GM23338 (cell line): ENCODE results near the gene PAXX. TPM values are rescaled to one million over a fixed set of nuclear protein-coding genes. Genes with fewer than 3 reads are reported as not detected.

ENCODE experiments used
- ATAC-seq: fragments of 200-7000 bp; cut with Tn5 transposase; 3 replicates; pipeline ENCODE4 v1.9.1; 2020
- DNase-seq: peaks from one replicate; pipeline ENCODE4 v3.0.0-alpha.2; 2015; ENCODE audit warnings: low spot score
- H2AFZ ChIP-seq: fragments of 200-600 bp; sonication (generic); 2 replicates; pipeline ENCODE4 v1.8.0; 2016; ENCODE audit warnings: antibody characterized with exemption, mild to moderate bottlenecking, moderate library complexity
- H3F3A ChIP-seq: fragments of 200-600 bp; sonication (generic); replicated peaks from 2 replicates; pipeline ENCODE4 v1.8.0; 2017; ENCODE audit warnings: antibody characterized with exemption, mixed run types, low read depth
- H3K27ac ChIP-seq: fragments of 200-600 bp; sonication (generic); 2 replicates; pipeline ENCODE4 v1.6.1; 2016; ENCODE audit warnings: low read depth
- H3K27me3 ChIP-seq: fragments of 200-600 bp; sonication (generic); 2 replicates; pipeline ENCODE4 v1.8.0; 2016; ENCODE audit warnings: mild to moderate bottlenecking, mixed run types, moderate library complexity; ENCODE audit not compliant: insufficient read depth
- H3K36me3 ChIP-seq: fragments of 200-600 bp; sonication (generic); 2 replicates; pipeline ENCODE4 v1.8.0; 2016; ENCODE audit warnings: mild to moderate bottlenecking; ENCODE audit not compliant: insufficient read depth
- H3K4me1 ChIP-seq: fragments of 200-600 bp; sonication (generic); 2 replicates; pipeline ENCODE4 v1.8.0; 2016; ENCODE audit warnings: mild to moderate bottlenecking, moderate library complexity; ENCODE audit not compliant: insufficient read depth
- H3K4me2 ChIP-seq: fragments of 200-600 bp; sonication (generic); 2 replicates; pipeline ENCODE4 v1.7.1; 2017; ENCODE audit warnings: mixed run types
- H3K4me3 ChIP-seq: fragments of 200-600 bp; sonication (generic); 2 replicates; pipeline ENCODE4 v1.6.1; 2016; ENCODE audit warnings: mixed run types
- H3K79me2 ChIP-seq: fragments of 200-600 bp; sonication (generic); replicated peaks from 2 replicates; pipeline ENCODE4 v1.8.0; 2017; ENCODE audit warnings: mild to moderate bottlenecking; ENCODE audit not compliant: insufficient read depth
- H3K9me2 ChIP-seq: fragments of 200-600 bp; sonication (generic); 2 replicates; pipeline ENCODE4 v1.8.0; 2017; ENCODE audit not compliant: insufficient read depth
- H4K20me1 ChIP-seq: fragments of 200-600 bp; sonication (generic); replicated peaks from 2 replicates; pipeline ENCODE4 v1.8.0; 2017; ENCODE audit warnings: mild to moderate bottlenecking; ENCODE audit not compliant: insufficient read depth
- H3K27ac Mint-ChIP-seq: 2 replicates; pipeline ENCODE4 v1.8.0; 2020; ENCODE audit warnings: inconsistent platforms, mild to moderate bottlenecking, moderate library complexity, mixed read lengths
- H3K27me3 Mint-ChIP-seq: 3 replicates; pipeline ENCODE4 v1.8.0; 2022; ENCODE audit warnings: low read depth, mild to moderate bottlenecking, moderate library complexity, mixed read lengths, inconsistent platforms; ENCODE audit not compliant: insufficient read depth, poor library complexity
- H3K36me3 Mint-ChIP-seq: 3 replicates; pipeline ENCODE4 v1.8.0; 2021; ENCODE audit warnings: low read depth, mild to moderate bottlenecking, inconsistent platforms, moderate library complexity, mixed read lengths
- H3K4me1 Mint-ChIP-seq: 3 replicates; pipeline ENCODE4 v1.8.0; 2020; ENCODE audit warnings: mild to moderate bottlenecking, inconsistent platforms, mixed read lengths
- H3K4me3 Mint-ChIP-seq: 3 replicates; pipeline ENCODE4 v1.8.0; 2021; ENCODE audit warnings: moderate library complexity, mild to moderate bottlenecking, inconsistent platforms, mixed read lengths
- H3K9me3 Mint-ChIP-seq: 3 replicates; pipeline ENCODE4 v1.8.0; 2020; ENCODE audit warnings: moderate library complexity, mild to moderate bottlenecking, inconsistent platforms, mixed read lengths
- CREB1 ChIP-seq: fragments of 250-450 bp; sonication (Bioruptor Pico); IDR thresholded peaks from 2 replicates; pipeline ENCODE4 v1.5.0; 2020; ENCODE audit warnings: low read depth, mild to moderate bottlenecking, moderate library complexity
- CTCF ChIP-seq, 2 experiments: fragments of 200-600 bp in 1 of 2; sonication (generic) in 1 of 2; conservative IDR thresholded peaks; 2 replicates each; pipeline versions ENCODE4 v1.5.1 to v1.6.1; 2016 to 2017; ENCODE audit warnings: antibody characterized with exemption in 2 of 2, low read depth in 2 of 2, mild to moderate bottlenecking in 2 of 2, moderate library complexity in 1 of 2
- ETS1 ChIP-seq: IDR thresholded peaks from 2 replicates; pipeline ENCODE4 v1.6.1; 2016; ENCODE audit warnings: antibody characterized with exemption
- EZH2 ChIP-seq: fragments of 200-600 bp; sonication (generic); IDR thresholded peaks from one replicate; pipeline ENCODE4 v1.8.0; 2017; ENCODE audit warnings: antibody characterized with exemption, mild to moderate bottlenecking, low read depth; ENCODE audit not compliant: unreplicated experiment
- EZH2phosphoT487 ChIP-seq: fragments of 200-600 bp; sonication (generic); IDR thresholded peaks from one replicate; pipeline ENCODE4 v1.8.1; 2018; ENCODE audit warnings: antibody characterized with exemption; ENCODE audit not compliant: unreplicated experiment
- JUNB ChIP-seq: IDR thresholded peaks from one replicate; pipeline ENCODE4 v1.6.1; 2016; ENCODE audit warnings: antibody characterized with exemption; ENCODE audit not compliant: unreplicated experiment
- NANOG ChIP-seq: IDR thresholded peaks from 2 replicates; pipeline ENCODE4 v1.6.1; 2016; ENCODE audit warnings: antibody characterized with exemption, borderline replicate concordance
- POLR2AphosphoS5 ChIP-seq: IDR thresholded peaks from 2 replicates; pipeline ENCODE4 v1.6.1; 2016; ENCODE audit warnings: antibody characterized with exemption, low read depth
- REST ChIP-seq: IDR thresholded peaks from one replicate; pipeline ENCODE4 v1.6.1; 2018; ENCODE audit warnings: antibody characterized with exemption; ENCODE audit not compliant: unreplicated experiment
- STAT1 ChIP-seq: IDR thresholded peaks from one replicate; pipeline ENCODE4 v1.6.1; 2016; ENCODE audit warnings: antibody characterized with exemption; ENCODE audit not compliant: unreplicated experiment
- ZNF114 ChIP-seq: fragments of 250-450 bp; sonication (Bioruptor Pico); IDR thresholded peaks from 2 replicates; pipeline ENCODE4 v1.5.0; 2020; ENCODE audit warnings: mild to moderate bottlenecking, moderate library complexity
- ZNF331 ChIP-seq: fragments of 250-450 bp; sonication (Bioruptor Pico); IDR thresholded peaks from 2 replicates; pipeline ENCODE4 v1.5.0; 2020; ENCODE audit warnings: low read depth, mild to moderate bottlenecking, moderate library complexity
- ZNF462 ChIP-seq: fragments of 250-450 bp; sonication (Bioruptor Pico); IDR thresholded peaks from 2 replicates; pipeline ENCODE4 v1.5.0; 2020; ENCODE audit warnings: mild to moderate bottlenecking, moderate library complexity
- polyA plus RNA-seq: library from polyadenylated mRNA; unstranded; fragments of >200 nt; fragmentation: Nextera tagmentation; extraction: Ambion mirVana; gene quantifications from 2 replicates; pipeline ENCODE4 v1.2.1, GENCODE V29; 2016
- total RNA-seq: library from RNA; depleted of rRNA; stranded (reverse); fragments of >200 nt; shearing (Covaris generic); gene quantifications from 2 replicates; pipeline ENCODE4 v1.2.3, GENCODE V29; 2014

The PAXX gene
- total and polyA plus RNA-seq, 2 experiments from 2014 or later: 71.5 to 86.0 TPM

GRCh38 chr9:136985853-136986252 lies 6.4 kb upstream of the PAXX start:
- H3K36me3 Mint-ChIP-seq: no peaks in the 10 kb centered on the region; the same call in 2 of the 3 replicates
- Histone ChIP-seq H3K79me2 (no peaks in the 10 kb centered on the region), H3K27ac (no peak overlapping the region), H3K4me2 (peak overlapping the region; percentile 93), H2AFZ (peak overlapping the region; percentile 74; the same call in 1 of the 2 replicates), H4K20me1 (no peaks in the 10 kb centered on the region), H3K4me1 (peaks cover 3% of the 10 kb centered on the region; the same call in 1 of the 2 replicates), H3K36me3 (no peaks in the 10 kb centered on the region), H3K9me2 (no peaks in the 10 kb centered on the region), H3K4me3 (peak overlapping the region; percentile 68), H3K27me3 (peaks cover 45% of the 10 kb centered on the region), H3F3A (no peaks in the 10 kb centered on the region)
- no peak overlapping the region for H3K27ac Mint-ChIP-seq
- H3K9me3 Mint-ChIP-seq: peaks cover 5% of the 10 kb centered on the region
- H3K4me1 Mint-ChIP-seq: no peaks in the 10 kb centered on the region; the same call in 2 of the 3 replicates
- H3K27me3 Mint-ChIP-seq: peaks cover 29% of the 10 kb centered on the region
- TF ChIP-seq CTCF (conservative IDR thresholded peaks at IDR 0.05; ENCODE audit: low read depth in 2 of 2) (no peak), EZH2phosphoT487 (no peak), CREB1 (CRISPR knock-in tag) (no peak), STAT1 (no peak), ZNF114 (CRISPR knock-in tag) (no peak), ZNF331 (CRISPR knock-in tag) (no peak), REST (no peak), EZH2 (no peak), POLR2AphosphoS5 (no peak), JUNB (no peak), NANOG (no peak), ZNF462 (CRISPR knock-in tag) (no peak), ETS1 (no peak)
- ATAC-seq: peak; percentile 32
- H3K4me3 Mint-ChIP-seq: peak overlapping the region; percentile 50; the same call in 1 of the 3 replicates
- peak; percentile 47 for DNase-seq
